HCT116 (cell line): ENCODE measurements around the gene MEF2D. TPM values are rescaled to one million over a fixed set of nuclear protein-coding genes. Genes with fewer than 3 reads are reported as not detected.

ENCODE experiments used
- ATAC-seq: fragments of 200-7000 bp; cut with Tn5 transposase; 2 replicates; pipeline ENCODE4 v1.9.1; 2020; ENCODE audit warnings: mild to moderate bottlenecking, moderate library complexity
- BruUV-seq: library from RNA; stranded (reverse); fragments of 400-500 nt; replicated peaks from 2 replicates; lab custom pipeline; 2021; lab: Mats Ljungman, UMichigan
- CTCF ChIA-PET: fragments of 300-600 bp; sonication (Branson Sonifier 250); formaldehyde crosslinking; loops from one replicate; lab custom pipeline; 2021; ENCODE audit warnings: antibody characterized with exemption; lab: Charles Lee
- POLR2A ChIA-PET: fragments of 300-600, 350-600 bp; sonication (Branson Sonifier 250); formaldehyde crosslinking; loops from one replicate; lab custom pipeline; 2021; ENCODE audit warnings: antibody characterized with exemption; lab: Charles Lee
- RAD21 ChIA-PET, 2 experiments: fragments of 300-600 bp; sonication (Branson Sonifier 250); formaldehyde crosslinking; loops; one replicate each; lab custom pipeline; 2023; ENCODE audit warnings: low total read pairs in 2 of 2; ENCODE audit not compliant: uncharacterized antibody in 2 of 2, unreplicated experiment in 2 of 2, low non-redundant PET in 1 of 2; lab: Charles Lee
- DNase-seq: peaks from one replicate; pipeline ENCODE4 v3.0.0-alpha.2; 2010; ENCODE audit warnings: low read depth, low spot score
- H2AFZ ChIP-seq: fragments of 200-600 bp; shearing (Covaris generic), sonication (generic); 2 replicates; pipeline ENCODE4 v1.6.1; 2017; ENCODE audit warnings: low read depth, mixed run types, mixed read lengths, antibody characterized with exemption, low read length; ENCODE audit not compliant: poor library complexity, severe bottlenecking
- H3K27ac ChIP-seq: 2 replicates; pipeline ENCODE4 v1.5.1; 2012; ENCODE audit warnings: low read depth, low read length
- H3K27me3 ChIP-seq: fragments of 200-600 bp; sonication (generic); 2 replicates; pipeline ENCODE4 v1.6.1; 2016; ENCODE audit warnings: mixed run types, low read length, mixed read lengths; ENCODE audit not compliant: insufficient read depth
- H3K36me3 ChIP-seq, 2 experiments: fragments of 200-500 bp in 1 of 2; fragments of 200-600 bp in 1 of 2; sonication (Bioruptor generic) in 1 of 2; sonication (generic) in 1 of 2; 2 replicates each; pipeline versions ENCODE4 v1.5.1 to v1.6.1; 2014 to 2016; ENCODE audit warnings: low read length in 2 of 2, inconsistent platforms in 1 of 2, mixed read lengths in 1 of 2, mixed run types in 1 of 2; ENCODE audit not compliant: insufficient read depth in 2 of 2, control insufficient read depth in 1 of 2
- H3K4me1 ChIP-seq, 2 experiments: fragments of 200-600 bp in 1 of 2; sonication (generic) in 1 of 2; 2 replicates each; pipeline versions ENCODE4 v1.5.1 to v1.6.1; 2012 to 2017; ENCODE audit warnings: low read length in 2 of 2, inconsistent platforms in 1 of 2, mild to moderate bottlenecking in 1 of 2, mixed read lengths in 1 of 2, mixed run types in 1 of 2, moderate library complexity in 1 of 2; ENCODE audit not compliant: insufficient read depth in 2 of 2, control insufficient read depth in 1 of 2
- H3K4me2 ChIP-seq: fragments of 200-600 bp; sonication (generic); 2 replicates; pipeline ENCODE4 v1.6.1; 2017; ENCODE audit warnings: mixed run types, low read length, mixed read lengths
- H3K4me3 ChIP-seq, 2 experiments: fragments of 200-600 bp in 1 of 2; sonication (generic) in 1 of 2; replicated peaks in 1 of 2; 2 replicates each; pipeline ENCODE4 v1.5.1; 2011 to 2016; ENCODE audit warnings: low read length in 2 of 2, control low read depth in 1 of 2, low read depth in 1 of 2, mild to moderate bottlenecking in 1 of 2, mixed read lengths in 1 of 2, mixed run types in 1 of 2
- H3K79me2 ChIP-seq: fragments of 200-600 bp; sonication (generic); 2 replicates; pipeline ENCODE4 v1.6.1; 2017; ENCODE audit warnings: mild to moderate bottlenecking, mixed run types, low read length, moderate library complexity, mixed read lengths; ENCODE audit not compliant: insufficient read depth
- H3K9ac ChIP-seq: fragments of 200-600 bp; sonication (generic); 2 replicates; pipeline ENCODE4 v1.6.1; 2016; ENCODE audit warnings: low read length, mixed read lengths
- H3K9me2 ChIP-seq: fragments of 200-600 bp; sonication (generic), shearing (Covaris generic); 2 replicates; pipeline ENCODE4 v1.6.1; 2017; ENCODE audit warnings: mixed run types, mild to moderate bottlenecking, moderate library complexity; ENCODE audit not compliant: insufficient read depth
- H3K9me3 ChIP-seq, 2 experiments: fragments of 200-500 bp in 1 of 2; fragments of 200-600 bp in 1 of 2; sonication (Bioruptor generic) in 1 of 2; sonication (generic) in 1 of 2; 2 replicates each; pipeline ENCODE4 v1.6.1; 2014 to 2017; ENCODE audit warnings: low read length in 2 of 2, mixed read lengths in 2 of 2, inconsistent platforms in 1 of 2, low read depth in 1 of 2, mild to moderate bottlenecking in 1 of 2, mixed run types in 1 of 2, moderate library complexity in 1 of 2; ENCODE audit not compliant: control insufficient read depth in 1 of 2, insufficient read depth in 1 of 2
- H4K20me1 ChIP-seq: fragments of 200-600 bp; sonication (generic), shearing (Covaris generic); 2 replicates; pipeline ENCODE4 v1.6.1; 2017; ENCODE audit warnings: mixed run types, mild to moderate bottlenecking, moderate library complexity; ENCODE audit not compliant: insufficient read depth
- CBX3 ChIP-seq: IDR thresholded peaks from 2 replicates; pipeline ENCODE4 v1.6.1; 2012; ENCODE audit warnings: low read depth
- EGR1 ChIP-seq: IDR thresholded peaks from 2 replicates; pipeline ENCODE4 v1.6.1; 2012; ENCODE audit warnings: low read depth
- EZH2 ChIP-seq: fragments of 200-600 bp; sonication (generic); IDR thresholded peaks from 2 replicates; pipeline ENCODE4 v1.6.1; 2017; ENCODE audit warnings: antibody characterized with exemption, mixed run types
- FOSL1 ChIP-seq: IDR thresholded peaks from 2 replicates; pipeline ENCODE4 v1.6.1; 2012; ENCODE audit warnings: low read depth
- SP1 ChIP-seq: IDR thresholded peaks from 2 replicates; pipeline ENCODE4 v1.6.1; 2012; ENCODE audit warnings: low read depth
- TCF7L2 ChIP-seq: IDR thresholded peaks from 2 replicates; pipeline ENCODE4 v1.7.0; 2011; ENCODE audit warnings: borderline replicate concordance, inconsistent platforms; ENCODE audit not compliant: insufficient read depth, insufficient read length; ENCODE audit errors: extremely low read depth
- YY1 ChIP-seq: IDR thresholded peaks from 2 replicates; pipeline ENCODE4 v1.6.1; 2011; ENCODE audit warnings: low read length, low read depth, moderate library complexity, mild to moderate bottlenecking; ENCODE audit not compliant: insufficient replicate concordance; ENCODE audit errors: extremely low read depth
- ZFX ChIP-seq: fragments of 450-650 bp; IDR thresholded peaks from 2 replicates; pipeline ENCODE4 v1.6.1; 2017
- intact Hi-C: fragments of 100-400 bp; cut with micrococcal nuclease; formaldehyde crosslinking; loops from 2 replicates; pipeline ENCODE4 v1.10.0; 2022
- total RNA-seq: library from RNA; stranded (reverse); gene quantifications from one replicate; pipeline ENCODE4 v1.2.1, GENCODE V29; 2021; ENCODE audit not compliant: unreplicated experiment
- TF ChIP-seq, protein P1 (sequence below), 3 experiments: fragments of 200-600 bp in 1 of 3; sonication (generic) in 1 of 3; IDR thresholded peaks in 2 of 3; conservative IDR thresholded peaks in 1 of 3; 2 replicates each; pipeline ENCODE4 v1.5.1; 2012 to 2017; ENCODE audit warnings: low read depth in 2 of 3, low read length in 2 of 3, antibody characterized with exemption in 1 of 3, borderline replicate concordance in 1 of 3, control low read depth in 1 of 3, mild to moderate bottlenecking in 1 of 3, mixed read lengths in 1 of 3, mixed run types in 1 of 3, moderate library complexity in 1 of 3; ENCODE audit not compliant: insufficient read depth in 1 of 3
- TF ChIP-seq, protein P2 (sequence below): IDR thresholded peaks from 2 replicates; pipeline ENCODE4 v1.6.1; 2012
- TF ChIP-seq, protein P3 (sequence below): IDR thresholded peaks from 2 replicates; pipeline ENCODE4 v1.6.1; 2011; ENCODE audit warnings: mild to moderate bottlenecking, low read length, moderate library complexity; ENCODE audit not compliant: insufficient replicate concordance; ENCODE audit errors: extremely low read depth

MEF2D gene
- total RNA-seq, 1 experiment from 2014 or later, result 44.2 TPM

DNA sequence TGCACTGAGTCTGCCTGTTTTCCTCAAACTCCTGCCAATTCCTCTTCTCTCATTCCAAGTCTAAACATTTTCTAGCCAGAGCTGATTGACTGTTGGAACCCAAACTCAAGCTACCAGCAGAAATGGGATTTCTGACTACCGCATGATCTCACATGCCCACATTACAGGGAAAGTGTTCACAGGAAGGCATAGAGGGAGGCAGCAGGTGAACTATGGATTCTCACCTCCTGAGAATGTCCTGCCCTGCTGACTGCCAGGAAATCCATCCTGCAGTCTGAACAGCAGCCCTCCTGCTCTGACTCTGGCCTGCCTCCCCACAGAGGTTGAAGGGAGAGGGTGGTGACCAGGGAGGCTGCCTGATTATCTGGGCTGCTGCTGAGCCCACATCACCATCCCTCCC lies 49.3 kb upstream of the MEF2D start:
- ChIA-PET CTCF (no interaction called here), POLR2A (no interaction called here), RAD21 (no interaction called here)
- Histone ChIP-seq H3K9me2 (no peaks in the 10 kb centered on the region), H3K9ac (no peak overlapping the region), H3K36me3 (peaks cover 10 to 13% of the 10 kb centered on the region in 2 experiments; a peak in 3 of 4 replicates), H3K9me3 (no peaks in the 10 kb centered on the region), H3K4me3 (no peak overlapping the region), H3K79me2 (no peaks in the 10 kb centered on the region), H3K27me3 (no peaks in the 10 kb centered on the region), H3K4me2 (no peak overlapping the region), H3K27ac (no peak overlapping the region), H3K4me1 (peaks cover 0 to 17% of the 10 kb centered on the region in 2 experiments; a peak in 2 of 4 replicates), H2AFZ (no peak overlapping the region), H4K20me1 (no peaks in the 10 kb centered on the region)
- DNase-seq, result no peak
- intact Hi-C loops, result loop anchor here (5.0 kb wide), 1 partner anchor 38 kb away; no protein-coding TSS in a partner anchor
- BruUV-seq, result no TSS peak
- ATAC-seq, result no peak
- no peak for TF ChIP-seq FOSL1
- TF ChIP-seq EZH2, result no peak
- TF ChIP-seq, protein P1, sequence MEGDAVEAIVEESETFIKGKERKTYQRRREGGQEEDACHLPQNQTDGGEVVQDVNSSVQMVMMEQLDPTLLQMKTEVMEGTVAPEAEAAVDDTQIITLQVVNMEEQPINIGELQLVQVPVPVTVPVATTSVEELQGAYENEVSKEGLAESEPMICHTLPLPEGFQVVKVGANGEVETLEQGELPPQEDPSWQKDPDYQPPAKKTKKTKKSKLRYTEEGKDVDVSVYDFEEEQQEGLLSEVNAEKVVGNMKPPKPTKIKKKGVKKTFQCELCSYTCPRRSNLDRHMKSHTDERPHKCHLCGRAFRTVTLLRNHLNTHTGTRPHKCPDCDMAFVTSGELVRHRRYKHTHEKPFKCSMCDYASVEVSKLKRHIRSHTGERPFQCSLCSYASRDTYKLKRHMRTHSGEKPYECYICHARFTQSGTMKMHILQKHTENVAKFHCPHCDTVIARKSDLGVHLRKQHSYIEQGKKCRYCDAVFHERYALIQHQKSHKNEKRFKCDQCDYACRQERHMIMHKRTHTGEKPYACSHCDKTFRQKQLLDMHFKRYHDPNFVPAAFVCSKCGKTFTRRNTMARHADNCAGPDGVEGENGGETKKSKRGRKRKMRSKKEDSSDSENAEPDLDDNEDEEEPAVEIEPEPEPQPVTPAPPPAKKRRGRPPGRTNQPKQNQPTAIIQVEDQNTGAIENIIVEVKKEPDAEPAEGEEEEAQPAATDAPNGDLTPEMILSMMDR (IDR thresholded peaks at IDR 0.05 in 2 of 3, conservative IDR thresholded peaks at IDR 0.05 in 1 of 3; ENCODE audit: borderline replicate concordance in 1 of 3, insufficient read depth in 1 of 3, low read depth in 2 of 3, low read length in 2 of 3), result no peak
- TF ChIP-seq, protein P2, sequence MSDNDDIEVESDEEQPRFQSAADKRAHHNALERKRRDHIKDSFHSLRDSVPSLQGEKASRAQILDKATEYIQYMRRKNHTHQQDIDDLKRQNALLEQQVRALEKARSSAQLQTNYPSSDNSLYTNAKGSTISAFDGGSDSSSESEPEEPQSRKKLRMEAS, result no peak
- TF ChIP-seq TCF7L2, result no peak
- no peak for TF ChIP-seq CBX3
- TF ChIP-seq, protein P3, sequence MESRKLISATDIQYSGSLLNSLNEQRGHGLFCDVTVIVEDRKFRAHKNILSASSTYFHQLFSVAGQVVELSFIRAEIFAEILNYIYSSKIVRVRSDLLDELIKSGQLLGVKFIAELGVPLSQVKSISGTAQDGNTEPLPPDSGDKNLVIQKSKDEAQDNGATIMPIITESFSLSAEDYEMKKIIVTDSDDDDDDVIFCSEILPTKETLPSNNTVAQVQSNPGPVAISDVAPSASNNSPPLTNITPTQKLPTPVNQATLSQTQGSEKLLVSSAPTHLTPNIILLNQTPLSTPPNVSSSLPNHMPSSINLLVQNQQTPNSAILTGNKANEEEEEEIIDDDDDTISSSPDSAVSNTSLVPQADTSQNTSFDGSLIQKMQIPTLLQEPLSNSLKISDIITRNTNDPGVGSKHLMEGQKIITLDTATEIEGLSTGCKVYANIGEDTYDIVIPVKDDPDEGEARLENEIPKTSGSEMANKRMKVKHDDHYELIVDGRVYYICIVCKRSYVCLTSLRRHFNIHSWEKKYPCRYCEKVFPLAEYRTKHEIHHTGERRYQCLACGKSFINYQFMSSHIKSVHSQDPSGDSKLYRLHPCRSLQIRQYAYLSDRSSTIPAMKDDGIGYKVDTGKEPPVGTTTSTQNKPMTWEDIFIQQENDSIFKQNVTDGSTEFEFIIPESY, result no peak
- no peak for TF ChIP-seq YY1
- TF ChIP-seq SP1, result no peak
- TF ChIP-seq EGR1, result no peak
- no peak for TF ChIP-seq ZFX
